ENCODE data around the gene GNPTG. TPM values are rescaled to one million over a fixed set of nuclear protein-coding genes. Genes with fewer than 3 reads are reported as not detected.
A peak's percentile ranks its signal among the peaks of the same experiment; 100 is the strongest.

Gene GNPTG
- total RNA-seq, 1 donor from 2014 or later = 82.2 TPM

GRCh38 chr16:1403733-1404132 lies 52.0 kb downstream of the GNPTG start:
- intact Hi-C loops (cut with DNase I) = no loop called here
- DNase-seq (ENCODE audit: low spot score) (no peak), ATAC-seq (no peak)

DNA sequence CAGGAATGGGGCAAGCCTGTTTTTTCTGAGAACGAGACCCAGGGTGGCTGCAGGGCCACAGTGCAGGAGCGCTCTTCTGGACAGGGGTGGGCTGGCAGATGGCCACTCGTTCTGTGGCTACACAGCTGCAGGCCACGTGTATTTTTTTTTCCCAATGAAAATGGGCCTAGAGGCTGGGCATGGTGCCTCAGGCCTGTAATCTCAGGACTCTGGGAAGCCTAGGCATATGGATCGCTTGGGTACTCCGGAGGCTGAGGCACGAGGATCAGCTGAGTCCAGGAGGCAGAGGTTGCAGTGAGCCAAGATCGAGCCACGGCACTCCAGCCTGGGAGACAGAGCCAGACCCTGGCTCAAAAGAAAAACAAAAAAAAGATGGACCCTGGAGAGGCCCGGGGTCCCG lies 56.0 kb downstream of the GNPTG start:
- no peak for DNase-seq (ENCODE audit: low spot score)
- intact Hi-C loops (cut with DNase I) = no loop called here
- peak; percentile 71 for ATAC-seq

DNA sequence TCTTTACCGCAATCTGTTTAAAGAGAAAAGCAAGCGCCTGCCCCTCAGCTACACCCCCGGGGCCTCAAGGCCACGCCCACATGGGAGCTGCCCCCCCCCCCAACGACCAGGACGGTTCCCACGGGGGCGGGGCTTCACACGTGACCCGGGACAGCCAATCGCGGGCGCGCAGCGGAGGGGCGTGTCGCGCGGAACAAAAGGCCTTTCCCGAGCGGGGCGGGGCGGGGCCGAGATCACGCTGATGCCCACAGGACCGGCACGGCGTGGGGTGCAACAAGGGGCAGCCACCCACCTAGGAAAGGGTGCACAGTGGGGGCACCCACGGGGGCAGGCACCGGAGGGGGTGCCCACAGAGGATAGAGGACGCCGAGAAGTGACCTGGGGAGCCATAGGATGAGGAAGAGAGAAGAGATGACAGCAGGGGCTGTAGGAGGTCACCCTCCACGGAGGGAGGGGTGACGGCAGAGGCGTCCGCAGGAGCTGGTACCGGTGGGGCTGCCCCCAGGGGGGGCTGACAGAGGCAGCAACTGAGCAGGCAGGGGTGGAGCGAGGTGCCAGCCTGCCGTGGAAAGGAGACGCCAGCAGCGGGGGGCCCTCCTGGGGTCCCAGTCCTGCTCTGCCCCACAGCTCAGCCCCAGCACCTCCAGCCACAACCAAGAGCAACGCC lies 56.6 kb downstream of the GNPTG start:
- DNase-seq (ENCODE audit: low spot score) = peak; percentile 97
- peak; percentile 97 for ATAC-seq
- intact Hi-C loops (cut with DNase I) = no loop called here

DNA sequence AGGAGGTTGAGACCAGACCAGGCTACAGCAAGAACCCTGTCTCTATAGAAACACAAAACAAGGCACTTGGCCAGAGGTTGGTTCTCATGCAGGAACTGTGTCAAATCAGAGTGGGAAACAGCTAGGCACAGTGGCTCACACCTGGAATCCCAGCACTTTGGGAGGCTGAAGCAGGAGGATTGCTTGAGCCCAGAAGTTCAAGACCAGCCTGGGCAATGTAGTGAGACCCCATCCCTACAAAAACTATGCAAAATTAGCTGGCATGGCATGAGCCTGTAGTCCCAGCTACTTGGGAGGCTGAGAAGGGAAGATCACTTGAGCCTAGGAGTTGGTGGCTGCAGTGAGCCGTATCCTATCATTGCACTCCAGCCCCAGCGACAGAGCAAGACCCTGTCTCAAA lies 61.1 kb downstream of the GNPTG start:
- intact Hi-C loops (cut with DNase I) = no loop called here
- DNase-seq (ENCODE audit: low spot score) (no peak), ATAC-seq (no peak)

Other genes starting within 250 kb of the GNPTG start
- 4.1 TPM for gene CACNA1H, start 198.8 kb upstream of the GNPTG start, total RNA-seq
- 0.45 TPM for gene TPSG1, start 126.7 kb upstream of the GNPTG start, total RNA-seq
- gene TPSB2, start 121.7 kb upstream of the GNPTG start, total RNA-seq = 18.5 TPM
- gene TPSAB1, start 111.2 kb upstream of the GNPTG start, total RNA-seq = 11.5 TPM
- 0.27 TPM for gene TPSD1, start 95.9 kb upstream of the GNPTG start, total RNA-seq
- gene UBE2I, start 42.3 kb upstream of the GNPTG start, total RNA-seq = 95.7 TPM
- gene BAIAP3, start 18.3 kb upstream of the GNPTG start, total RNA-seq = 3.9 TPM
- 35.8 TPM for gene TSR3, start 53 bp upstream of the GNPTG start, total RNA-seq
- 45.5 TPM for gene UNKL, start 62.8 kb downstream of the GNPTG start, total RNA-seq
- 7.3 TPM for gene UQCC4, start 68.8 kb downstream of the GNPTG start, total RNA-seq
- not detected for gene PERCC1, start 79.1 kb downstream of the GNPTG start, total RNA-seq
- 3.3 TPM for gene CCDC154, start 92.6 kb downstream of the GNPTG start, total RNA-seq
- 67.0 TPM for gene CLCN7, start 123.1 kb downstream of the GNPTG start, total RNA-seq
- not detected for gene PTX4, start 137.0 kb downstream of the GNPTG start, total RNA-seq
- 27.9 TPM for gene TELO2, start 141.4 kb downstream of the GNPTG start, total RNA-seq
- gene TMEM204, start 181.7 kb downstream of the GNPTG start, total RNA-seq = 20.4 TPM

Measured in sciatic nerve (tissue), 2 donors.